RWPE1 (cell line): ENCODE measurements around the gene SHROOM4.

ENCODE experiments used
- CTCF ChIA-PET: fragments of 350-600 bp; sonication (Branson Sonifier 250); formaldehyde crosslinking; extraction: SDS; loops from one replicate; lab custom pipeline; 2021; lab: Yijun Ruan, JAX
- POLR2A ChIA-PET: fragments of 400-600 bp; formaldehyde crosslinking; extraction: SDS; loops from one replicate; lab custom pipeline; 2020; ENCODE audit warnings: antibody characterized with exemption; ENCODE audit not compliant: low non-redundant PET; lab: Yijun Ruan, JAX
- DNase-seq: peaks from one replicate; pipeline ENCODE4 v3.0.0; 2012; ENCODE audit warnings: low spot score
- H3K27ac ChIP-seq: fragments of 450-650 bp; 2 replicates; pipeline ENCODE4 v1.5.1; 2017
- TF ChIP-seq, protein P1 (sequence below): fragments of 450-650 bp; conservative IDR thresholded peaks from 2 replicates; pipeline ENCODE4 v1.5.1; 2017; ENCODE audit warnings: low read depth, mild to moderate bottlenecking

The SHROOM4 gene

DNA sequence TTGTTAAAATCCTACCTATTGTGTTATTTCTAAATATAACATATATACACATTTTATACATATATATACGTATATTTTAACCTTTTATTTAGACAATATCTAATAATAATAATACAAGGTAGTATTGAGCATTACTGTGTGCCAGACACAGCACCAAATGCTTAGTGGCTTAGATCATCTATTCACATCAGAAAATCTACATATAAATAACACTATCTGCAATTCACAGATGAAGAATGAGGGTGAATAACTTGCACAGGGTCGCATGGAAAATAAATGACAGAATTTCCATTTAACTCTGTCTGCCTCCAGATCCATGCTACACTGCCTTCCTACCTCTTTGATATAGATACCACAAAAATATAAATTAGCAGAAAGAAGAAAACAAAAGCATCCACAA lies 37.7 kb downstream of the SHROOM4 start:
- no peak for DNase-seq
- ChIA-PET POLR2A (no interaction called here), CTCF (no interaction called here)
- TF ChIP-seq, protein P1, sequence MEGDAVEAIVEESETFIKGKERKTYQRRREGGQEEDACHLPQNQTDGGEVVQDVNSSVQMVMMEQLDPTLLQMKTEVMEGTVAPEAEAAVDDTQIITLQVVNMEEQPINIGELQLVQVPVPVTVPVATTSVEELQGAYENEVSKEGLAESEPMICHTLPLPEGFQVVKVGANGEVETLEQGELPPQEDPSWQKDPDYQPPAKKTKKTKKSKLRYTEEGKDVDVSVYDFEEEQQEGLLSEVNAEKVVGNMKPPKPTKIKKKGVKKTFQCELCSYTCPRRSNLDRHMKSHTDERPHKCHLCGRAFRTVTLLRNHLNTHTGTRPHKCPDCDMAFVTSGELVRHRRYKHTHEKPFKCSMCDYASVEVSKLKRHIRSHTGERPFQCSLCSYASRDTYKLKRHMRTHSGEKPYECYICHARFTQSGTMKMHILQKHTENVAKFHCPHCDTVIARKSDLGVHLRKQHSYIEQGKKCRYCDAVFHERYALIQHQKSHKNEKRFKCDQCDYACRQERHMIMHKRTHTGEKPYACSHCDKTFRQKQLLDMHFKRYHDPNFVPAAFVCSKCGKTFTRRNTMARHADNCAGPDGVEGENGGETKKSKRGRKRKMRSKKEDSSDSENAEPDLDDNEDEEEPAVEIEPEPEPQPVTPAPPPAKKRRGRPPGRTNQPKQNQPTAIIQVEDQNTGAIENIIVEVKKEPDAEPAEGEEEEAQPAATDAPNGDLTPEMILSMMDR, result no peak
- no peak overlapping the region for H3K27ac ChIP-seq

DNA sequence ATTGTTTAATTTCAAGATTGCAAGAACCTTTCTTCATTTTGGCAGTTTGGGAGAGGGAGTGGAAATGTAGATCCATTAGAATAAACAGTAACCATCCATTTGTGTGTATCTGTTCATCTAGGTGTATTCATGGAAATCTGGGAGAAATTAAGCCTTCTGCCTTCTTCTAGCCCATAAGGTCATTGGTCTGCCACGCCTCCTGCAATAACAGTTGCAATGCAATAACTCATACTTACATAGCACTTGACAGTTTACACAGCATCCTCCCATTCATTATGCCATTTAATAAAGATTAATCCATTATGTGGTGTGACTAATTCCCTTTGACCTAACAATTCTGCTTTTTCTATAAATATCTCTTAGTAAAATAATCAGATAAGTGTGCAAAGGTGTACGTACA lies 42.6 kb downstream of the SHROOM4 start:
- ChIA-PET CTCF (no interaction called here), POLR2A (no interaction called here)
- TF ChIP-seq, protein P1, result no peak
- H3K27ac ChIP-seq, result no peak overlapping the region
- no peak for DNase-seq

DNA sequence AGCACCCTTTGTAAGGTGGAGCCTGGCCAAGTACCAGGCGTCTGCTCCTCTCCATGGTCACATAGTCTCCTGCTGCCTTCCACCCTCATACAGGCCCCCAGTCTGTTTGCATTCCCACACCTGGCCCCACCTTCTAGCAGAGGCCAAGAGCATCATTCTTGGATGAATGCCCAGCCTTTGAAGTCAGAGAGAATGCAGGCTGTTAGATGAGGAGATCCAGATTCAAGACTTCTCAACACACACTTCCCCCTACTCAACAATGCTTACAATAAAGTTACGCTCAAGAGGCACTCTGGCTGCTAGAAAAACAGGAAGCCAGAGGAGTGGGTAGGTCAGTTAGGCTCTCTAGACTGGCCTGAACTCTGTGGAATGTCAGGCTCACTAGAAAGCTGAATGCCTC lies 43.3 kb downstream of the SHROOM4 start:
- ChIA-PET POLR2A (no interaction called here), CTCF (no interaction called here)
- no peak overlapping the region for H3K27ac ChIP-seq
- no peak for DNase-seq
- TF ChIP-seq, protein P1, result no peak

DNA sequence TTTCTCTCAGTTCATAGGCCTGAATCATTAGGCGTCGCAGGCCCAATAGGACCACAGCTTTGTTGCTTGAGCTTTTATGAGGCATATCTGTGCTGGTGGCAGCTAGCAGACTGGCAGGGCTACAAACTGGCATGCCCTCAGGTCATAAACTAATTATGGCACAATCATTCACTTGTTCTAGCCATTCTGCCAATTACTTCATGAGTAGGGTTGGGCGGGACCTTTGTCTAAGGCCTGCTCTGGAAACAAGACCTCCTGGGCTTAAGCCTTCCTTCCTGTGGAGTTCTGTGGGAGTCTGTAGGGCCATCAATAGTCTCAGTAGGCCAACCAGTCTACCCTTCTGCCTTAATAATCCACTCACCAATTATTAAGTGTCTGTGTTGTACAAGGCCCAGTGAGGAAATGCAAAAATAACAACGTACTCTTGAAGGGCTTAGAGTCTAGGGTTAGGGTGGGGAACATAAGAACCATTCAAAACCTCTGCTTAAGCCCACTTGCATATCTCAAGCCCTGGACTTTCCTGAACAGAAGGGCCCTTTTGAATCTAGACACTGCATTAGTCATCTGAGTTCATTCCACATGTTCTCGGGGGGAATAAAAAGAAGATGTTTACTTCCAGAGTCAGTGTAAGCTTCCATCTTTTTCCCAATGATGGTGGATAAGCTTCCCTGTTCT lies 44.5 kb downstream of the SHROOM4 start:
- no peak overlapping the region for H3K27ac ChIP-seq
- DNase-seq, result no peak
- TF ChIP-seq, protein P1, result no peak
- POLR2A ChIA-PET, result no interaction called here
- CTCF ChIA-PET, result no interaction called here

DNA sequence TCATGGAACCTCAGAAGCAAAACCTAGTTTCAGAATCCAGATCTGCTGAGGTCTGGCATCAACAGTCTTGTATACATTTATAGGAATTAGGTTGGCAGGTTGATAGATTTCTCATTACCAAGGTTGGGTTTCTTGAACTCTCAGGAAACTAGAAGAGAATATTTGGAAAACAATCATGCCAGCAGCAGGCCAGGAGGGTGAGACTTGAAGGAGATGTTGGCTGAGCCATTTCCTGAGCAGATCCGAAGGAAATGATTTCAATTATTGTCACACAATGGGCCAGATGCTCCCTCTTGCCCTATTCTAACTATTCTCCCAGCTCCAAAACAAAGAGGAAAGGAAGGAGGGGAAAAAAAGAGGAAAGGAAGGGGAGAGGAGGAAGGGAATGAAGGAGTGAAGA lies 45.2 kb downstream of the SHROOM4 start:
- TF ChIP-seq, protein P1, result no peak
- CTCF ChIA-PET, result interaction anchor here (0.6 kb wide), 1 partner anchor 40 kb away, joined by 3 read pairs; no protein-coding TSS in a partner anchor
- no peak for DNase-seq
- POLR2A ChIA-PET, result no interaction called here
- no peak overlapping the region for H3K27ac ChIP-seq

DNA sequence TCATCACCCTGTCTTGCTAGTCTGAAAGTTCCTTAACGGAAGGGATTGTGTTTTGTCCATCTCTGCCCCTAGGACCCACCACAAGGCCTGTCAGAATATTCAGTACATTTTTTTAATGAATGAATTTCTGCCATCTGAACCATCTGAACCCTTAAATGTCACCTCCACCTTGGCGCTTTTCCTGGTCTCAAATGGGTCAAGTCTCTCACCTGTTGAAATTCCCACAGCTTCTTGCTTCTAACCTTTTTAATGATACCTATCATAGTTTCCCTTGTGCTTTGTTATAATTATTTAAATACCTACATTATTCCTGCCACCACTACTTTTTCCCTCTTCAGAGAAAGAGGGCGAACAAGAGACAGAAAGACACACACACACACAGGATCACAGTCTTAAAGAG lies 48.0 kb downstream of the SHROOM4 start:
- TF ChIP-seq, protein P1, result no peak
- no peak for DNase-seq
- no peak overlapping the region for H3K27ac ChIP-seq
- CTCF ChIA-PET, result interaction anchor here (1.2 kb wide), 1 partner anchor 11 kb away, joined by 4 read pairs; no protein-coding TSS in a partner anchor
- POLR2A ChIA-PET, result no interaction called here
